PFSK-1 (cell line): ENCODE measurements around the gene RCOR3.

Experiments
- POLR2AphosphoS5 ChIP-seq: IDR thresholded peaks from 2 replicates; pipeline ENCODE4 v1.6.1; 2012; ENCODE audit warnings: low read depth, mild to moderate bottlenecking, control low read depth, low read length, moderate library complexity
- REST ChIP-seq, 2 experiments: IDR thresholded peaks; 2 replicates each; pipeline versions ENCODE4 v1.6.1 to v1.8.0; 2011 to 2012; ENCODE audit warnings: low read depth in 2 of 2, low read length in 2 of 2, control low read depth in 1 of 2, inconsistent platforms in 1 of 2, mild to moderate bottlenecking in 1 of 2, moderate library complexity in 1 of 2; ENCODE audit not compliant: insufficient read depth in 1 of 2
- SIN3A ChIP-seq: IDR thresholded peaks from 2 replicates; pipeline ENCODE4 v1.6.1; 2012; ENCODE audit warnings: mild to moderate bottlenecking, low read length, moderate library complexity, borderline replicate concordance; ENCODE audit not compliant: insufficient read depth
- TAF1 ChIP-seq: IDR thresholded peaks from 2 replicates; pipeline ENCODE4 v1.6.1; 2012; ENCODE audit warnings: low read length, control low read depth, borderline replicate concordance; ENCODE audit not compliant: insufficient read depth

GRCh38 chr1:211355873-211356272 is 96.7 kb downstream of the RCOR3 start:
- TF ChIP-seq POLR2AphosphoS5 (no peak), REST (IDR thresholded peaks at IDR 0.05; ENCODE audit: insufficient read depth in 1 of 2, low read depth in 2 of 2, low read length in 2 of 2) (no peak), TAF1 (no peak), SIN3A (no peak)
